WTC11 (cell line): ENCODE measurements around the gene LAMB4. TPM values are rescaled to one million over a fixed set of nuclear protein-coding genes. Genes with fewer than 3 reads are reported as not detected.
A peak's percentile ranks its signal among the peaks of the same experiment; 100 is the strongest.

Experiments used
- ATAC-seq: fragments of 200-7000 bp; cut with Tn5 transposase; 2 replicates; pipeline ENCODE4 v1.10.0; 2021; ENCODE audit warnings: mild to moderate bottlenecking, moderate library complexity
- CTCF ChIA-PET: fragments of 300-600 bp; sonication (Branson Sonifier 250); formaldehyde crosslinking; loops from one replicate; lab custom pipeline; 2021; ENCODE audit warnings: antibody characterized with exemption; lab: Charles Lee
- POLR2A ChIA-PET: fragments of 350-600 bp; sonication (Branson Sonifier 250); formaldehyde crosslinking; loops from one replicate; lab custom pipeline; 2021; ENCODE audit warnings: antibody characterized with exemption; lab: Charles Lee
- DNase-seq: peaks from one replicate; pipeline ENCODE4 v3.0.0; 2021; ENCODE audit warnings: low spot score
- H3K27ac Mint-ChIP-seq: 2 replicates; pipeline ENCODE4 v1.8.0; 2021; ENCODE audit warnings: mixed read lengths
- H3K27me3 Mint-ChIP-seq: 2 replicates; pipeline ENCODE4 v1.8.0; 2021; ENCODE audit warnings: low read depth, mild to moderate bottlenecking, moderate library complexity, mixed read lengths
- H3K36me3 Mint-ChIP-seq: 2 replicates; pipeline ENCODE4 v1.8.0; 2021; ENCODE audit warnings: mixed read lengths
- H3K4me1 Mint-ChIP-seq: 2 replicates; pipeline ENCODE4 v1.8.0; 2022; ENCODE audit warnings: mixed read lengths
- H3K4me3 Mint-ChIP-seq: 2 replicates; pipeline ENCODE4 v1.8.0; 2021; ENCODE audit warnings: mild to moderate bottlenecking, moderate library complexity, mixed read lengths
- H3K9me3 Mint-ChIP-seq: 2 replicates; pipeline ENCODE4 v1.8.0; 2021; ENCODE audit warnings: mixed read lengths
- ATF1 ChIP-seq: sonication (generic); formaldehyde crosslinking; IDR thresholded peaks from 2 replicates; pipeline ENCODE4 v1.8.1; 2023; ENCODE audit warnings: mild to moderate bottlenecking, moderate library complexity, missing genetic modification reagents
- CREM ChIP-seq: sonication (generic); formaldehyde crosslinking; IDR thresholded peaks from 2 replicates; pipeline ENCODE4 v1.8.1; 2022; ENCODE audit warnings: mild to moderate bottlenecking, missing genetic modification reagents, moderate library complexity
- ELF4 ChIP-seq: sonication (generic); formaldehyde crosslinking; IDR thresholded peaks from 2 replicates; pipeline ENCODE4 v1.8.1; 2022; ENCODE audit warnings: low read depth, mild to moderate bottlenecking, moderate library complexity, missing genetic modification reagents
- ESRRA ChIP-seq: sonication (generic); formaldehyde crosslinking; IDR thresholded peaks from 2 replicates; pipeline ENCODE4 v1.8.1; 2022; ENCODE audit warnings: mild to moderate bottlenecking, missing genetic modification reagents, borderline replicate concordance
- FOXP1 ChIP-seq: sonication (generic); formaldehyde crosslinking; IDR thresholded peaks from 2 replicates; pipeline ENCODE4 v1.8.0; 2022; ENCODE audit warnings: missing genetic modification reagents, mild to moderate bottlenecking, moderate library complexity, borderline replicate concordance
- GABPB1 ChIP-seq: sonication (generic); formaldehyde crosslinking; IDR thresholded peaks from 2 replicates; pipeline ENCODE4 v1.8.1; 2023; ENCODE audit warnings: mild to moderate bottlenecking, missing genetic modification reagents
- MXD4 ChIP-seq: fragments of 250-450 bp; sonication (Bioruptor Pico); IDR thresholded peaks from 2 replicates; pipeline ENCODE4 v1.8.0; 2021; ENCODE audit warnings: mild to moderate bottlenecking, moderate library complexity, borderline replicate concordance
- NFYB ChIP-seq: sonication (generic); formaldehyde crosslinking; conservative IDR thresholded peaks from 2 replicates; pipeline ENCODE4 v1.8.0; 2022; ENCODE audit warnings: low read depth, missing genetic modification reagents
- NR2C2 ChIP-seq: sonication (generic); formaldehyde crosslinking; IDR thresholded peaks from 2 replicates; pipeline ENCODE4 v1.8.0; 2022; ENCODE audit warnings: mild to moderate bottlenecking, missing genetic modification reagents
- SOX15 ChIP-seq: fragments of 250-450 bp; sonication (Bioruptor Pico); IDR thresholded peaks from 2 replicates; pipeline ENCODE4 v1.9.0; 2021; ENCODE audit warnings: mild to moderate bottlenecking
- ZNF232 ChIP-seq: sonication (generic); formaldehyde crosslinking; IDR thresholded peaks from 2 replicates; pipeline ENCODE4 v1.8.0; 2022; ENCODE audit warnings: mild to moderate bottlenecking, missing genetic modification reagents
- ZNF317 ChIP-seq: sonication (generic); formaldehyde crosslinking; IDR thresholded peaks from 2 replicates; pipeline ENCODE4 v1.8.1; 2023; ENCODE audit warnings: low read depth, mild to moderate bottlenecking, moderate library complexity, missing genetic modification reagents, borderline replicate concordance
- total RNA-seq: library from RNA; stranded (reverse); gene quantifications from 3 replicates; pipeline ENCODE4 v1.2.3, GENCODE V29; 2021
- TF ChIP-seq, protein P1 (sequence below): sonication (generic); formaldehyde crosslinking; IDR thresholded peaks from 2 replicates; pipeline ENCODE4 v1.8.0; 2023; ENCODE audit warnings: missing genetic modification reagents, mild to moderate bottlenecking, borderline replicate concordance
- TF ChIP-seq, protein P2 (sequence below): sonication (generic); formaldehyde crosslinking; IDR thresholded peaks from 2 replicates; pipeline ENCODE4 v1.8.1; 2023; ENCODE audit warnings: mild to moderate bottlenecking, missing genetic modification reagents, borderline replicate concordance
- TF ChIP-seq, protein P3 (sequence below): fragments of 250-450 bp; sonication (Bioruptor Pico); IDR thresholded peaks from 2 replicates; pipeline ENCODE4 v2.1.2; 2022; ENCODE audit warnings: mild to moderate bottlenecking, moderate library complexity

LAMB4 gene
- total RNA-seq, 1 experiment from 2014 or later, result not detected

DNA sequence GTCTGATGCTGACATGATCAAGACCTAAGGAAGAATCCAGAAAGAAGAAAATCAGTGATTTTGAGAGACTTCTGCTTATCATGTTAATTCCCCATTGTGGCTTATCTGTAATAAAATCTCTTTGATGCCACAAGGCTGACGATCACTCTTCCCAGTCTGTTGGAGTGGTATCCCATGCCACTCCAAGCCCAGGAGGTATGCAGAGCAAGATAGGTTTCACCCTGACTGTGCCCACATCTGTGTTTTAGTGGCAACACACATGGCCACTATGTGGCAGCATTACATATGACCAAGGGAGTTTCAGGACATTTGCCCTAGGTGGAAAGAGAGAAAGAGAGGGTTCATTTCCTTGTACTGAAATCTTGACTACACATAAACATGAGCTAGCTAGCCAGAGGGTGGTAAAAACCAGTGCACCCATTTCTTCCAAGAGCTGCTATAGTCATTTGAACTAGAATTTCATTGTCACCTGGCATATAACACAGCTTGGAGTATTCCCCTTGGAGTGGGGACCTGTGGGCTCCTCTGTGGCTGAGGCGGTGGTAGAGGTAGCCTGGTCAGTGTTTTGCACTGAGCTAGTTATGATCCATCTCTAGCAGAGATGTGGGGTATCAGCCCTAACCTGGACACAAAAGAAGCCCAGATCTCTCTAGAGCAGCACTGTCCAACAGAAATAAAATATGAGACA, 20.8 kb downstream of the LAMB4 start:
- POLR2A ChIA-PET, result no interaction called here
- Mint-ChIP-seq H3K4me3 (no peak overlapping the region), H3K4me1 (no peaks in the 10 kb centered on the region), H3K27ac (no peak overlapping the region), H3K9me3 (no peaks in the 10 kb centered on the region), H3K36me3 (no peaks in the 10 kb centered on the region), H3K27me3 (no peaks in the 10 kb centered on the region)
- ATAC-seq (peak; percentile 52), DNase-seq (no peak)
- CTCF ChIA-PET, result interaction anchor here (1.0 kb wide), 1 partner anchor 36 kb away, joined by 3 read pairs; no protein-coding TSS in a partner anchor
- no peak for TF ChIP-seq ZNF232 (CRISPR knock-in tag)
- TF ChIP-seq NR2C2 (CRISPR knock-in tag), result no peak
- 0 out of 2 replicates have a peak, but pooled peaks have one; percentile 15 for TF ChIP-seq GABPB1 (CRISPR knock-in tag)
- TF ChIP-seq ZNF317 (CRISPR knock-in tag), result no peak

DNA sequence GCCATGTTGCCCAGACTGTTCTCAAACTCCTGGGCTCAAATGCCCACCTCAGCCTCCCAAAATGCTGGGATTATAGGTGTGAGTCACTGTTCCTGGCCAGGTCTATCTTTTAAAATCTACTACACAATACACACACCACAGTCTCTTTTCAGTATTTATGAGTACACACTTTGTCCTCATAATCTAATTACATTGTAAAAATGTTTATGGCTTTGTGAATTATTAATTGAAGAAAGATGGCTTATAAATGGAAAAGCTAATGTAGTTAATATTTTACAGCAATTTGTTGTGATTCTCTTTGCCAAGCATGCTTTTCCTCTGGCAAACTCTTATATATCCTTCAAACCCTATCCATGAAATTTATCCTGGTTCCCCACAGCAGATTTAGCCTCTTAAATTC, 22.0 kb downstream of the LAMB4 start:
- no peak for TF ChIP-seq NFYB
- no peak for TF ChIP-seq ELF4 (CRISPR knock-in tag)
- TF ChIP-seq ATF1 (CRISPR knock-in tag), result no peak
- TF ChIP-seq, protein P1, sequence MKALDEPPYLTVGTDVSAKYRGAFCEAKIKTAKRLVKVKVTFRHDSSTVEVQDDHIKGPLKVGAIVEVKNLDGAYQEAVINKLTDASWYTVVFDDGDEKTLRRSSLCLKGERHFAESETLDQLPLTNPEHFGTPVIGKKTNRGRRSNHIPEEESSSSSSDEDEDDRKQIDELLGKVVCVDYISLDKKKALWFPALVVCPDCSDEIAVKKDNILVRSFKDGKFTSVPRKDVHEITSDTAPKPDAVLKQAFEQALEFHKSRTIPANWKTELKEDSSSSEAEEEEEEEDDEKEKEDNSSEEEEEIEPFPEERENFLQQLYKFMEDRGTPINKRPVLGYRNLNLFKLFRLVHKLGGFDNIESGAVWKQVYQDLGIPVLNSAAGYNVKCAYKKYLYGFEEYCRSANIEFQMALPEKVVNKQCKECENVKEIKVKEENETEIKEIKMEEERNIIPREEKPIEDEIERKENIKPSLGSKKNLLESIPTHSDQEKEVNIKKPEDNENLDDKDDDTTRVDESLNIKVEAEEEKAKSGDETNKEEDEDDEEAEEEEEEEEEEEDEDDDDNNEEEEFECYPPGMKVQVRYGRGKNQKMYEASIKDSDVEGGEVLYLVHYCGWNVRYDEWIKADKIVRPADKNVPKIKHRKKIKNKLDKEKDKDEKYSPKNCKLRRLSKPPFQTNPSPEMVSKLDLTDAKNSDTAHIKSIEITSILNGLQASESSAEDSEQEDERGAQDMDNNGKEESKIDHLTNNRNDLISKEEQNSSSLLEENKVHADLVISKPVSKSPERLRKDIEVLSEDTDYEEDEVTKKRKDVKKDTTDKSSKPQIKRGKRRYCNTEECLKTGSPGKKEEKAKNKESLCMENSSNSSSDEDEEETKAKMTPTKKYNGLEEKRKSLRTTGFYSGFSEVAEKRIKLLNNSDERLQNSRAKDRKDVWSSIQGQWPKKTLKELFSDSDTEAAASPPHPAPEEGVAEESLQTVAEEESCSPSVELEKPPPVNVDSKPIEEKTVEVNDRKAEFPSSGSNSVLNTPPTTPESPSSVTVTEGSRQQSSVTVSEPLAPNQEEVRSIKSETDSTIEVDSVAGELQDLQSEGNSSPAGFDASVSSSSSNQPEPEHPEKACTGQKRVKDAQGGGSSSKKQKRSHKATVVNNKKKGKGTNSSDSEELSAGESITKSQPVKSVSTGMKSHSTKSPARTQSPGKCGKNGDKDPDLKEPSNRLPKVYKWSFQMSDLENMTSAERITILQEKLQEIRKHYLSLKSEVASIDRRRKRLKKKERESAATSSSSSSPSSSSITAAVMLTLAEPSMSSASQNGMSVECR (CRISPR knock-in tag), result no peak
- no peak for TF ChIP-seq FOXP1 (CRISPR knock-in tag)
- TF ChIP-seq MXD4 (CRISPR knock-in tag), result no peak
- no peak for TF ChIP-seq ESRRA (CRISPR knock-in tag)
- TF ChIP-seq, protein P2, sequence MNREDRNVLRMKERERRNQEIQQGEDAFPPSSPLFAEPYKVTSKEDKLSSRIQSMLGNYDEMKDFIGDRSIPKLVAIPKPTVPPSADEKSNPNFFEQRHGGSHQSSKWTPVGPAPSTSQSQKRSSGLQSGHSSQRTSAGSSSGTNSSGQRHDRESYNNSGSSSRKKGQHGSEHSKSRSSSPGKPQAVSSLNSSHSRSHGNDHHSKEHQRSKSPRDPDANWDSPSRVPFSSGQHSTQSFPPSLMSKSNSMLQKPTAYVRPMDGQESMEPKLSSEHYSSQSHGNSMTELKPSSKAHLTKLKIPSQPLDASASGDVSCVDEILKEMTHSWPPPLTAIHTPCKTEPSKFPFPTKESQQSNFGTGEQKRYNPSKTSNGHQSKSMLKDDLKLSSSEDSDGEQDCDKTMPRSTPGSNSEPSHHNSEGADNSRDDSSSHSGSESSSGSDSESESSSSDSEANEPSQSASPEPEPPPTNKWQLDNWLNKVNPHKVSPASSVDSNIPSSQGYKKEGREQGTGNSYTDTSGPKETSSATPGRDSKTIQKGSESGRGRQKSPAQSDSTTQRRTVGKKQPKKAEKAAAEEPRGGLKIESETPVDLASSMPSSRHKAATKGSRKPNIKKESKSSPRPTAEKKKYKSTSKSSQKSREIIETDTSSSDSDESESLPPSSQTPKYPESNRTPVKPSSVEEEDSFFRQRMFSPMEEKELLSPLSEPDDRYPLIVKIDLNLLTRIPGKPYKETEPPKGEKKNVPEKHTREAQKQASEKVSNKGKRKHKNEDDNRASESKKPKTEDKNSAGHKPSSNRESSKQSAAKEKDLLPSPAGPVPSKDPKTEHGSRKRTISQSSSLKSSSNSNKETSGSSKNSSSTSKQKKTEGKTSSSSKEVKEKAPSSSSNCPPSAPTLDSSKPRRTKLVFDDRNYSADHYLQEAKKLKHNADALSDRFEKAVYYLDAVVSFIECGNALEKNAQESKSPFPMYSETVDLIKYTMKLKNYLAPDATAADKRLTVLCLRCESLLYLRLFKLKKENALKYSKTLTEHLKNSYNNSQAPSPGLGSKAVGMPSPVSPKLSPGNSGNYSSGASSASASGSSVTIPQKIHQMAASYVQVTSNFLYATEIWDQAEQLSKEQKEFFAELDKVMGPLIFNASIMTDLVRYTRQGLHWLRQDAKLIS, result no peak
- TF ChIP-seq CREM (CRISPR knock-in tag), result no peak
- TF ChIP-seq, protein P3, sequence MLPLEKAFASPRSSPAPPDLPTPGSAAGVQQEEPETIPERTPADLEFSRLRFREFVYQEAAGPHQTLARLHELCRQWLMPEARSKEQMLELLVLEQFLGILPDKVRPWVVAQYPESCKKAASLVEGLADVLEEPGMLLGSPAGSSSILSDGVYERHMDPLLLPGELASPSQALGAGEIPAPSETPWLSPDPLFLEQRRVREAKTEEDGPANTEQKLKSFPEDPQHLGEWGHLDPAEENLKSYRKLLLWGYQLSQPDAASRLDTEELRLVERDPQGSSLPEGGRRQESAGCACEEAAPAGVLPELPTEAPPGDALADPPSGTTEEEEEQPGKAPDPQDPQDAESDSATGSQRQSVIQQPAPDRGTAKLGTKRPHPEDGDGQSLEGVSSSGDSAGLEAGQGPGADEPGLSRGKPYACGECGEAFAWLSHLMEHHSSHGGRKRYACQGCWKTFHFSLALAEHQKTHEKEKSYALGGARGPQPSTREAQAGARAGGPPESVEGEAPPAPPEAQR (CRISPR knock-in tag), result no peak
- TF ChIP-seq SOX15, result no peak
- Mint-ChIP-seq H3K4me1 (no peaks in the 10 kb centered on the region), H3K36me3 (no peaks in the 10 kb centered on the region), H3K9me3 (no peaks in the 10 kb centered on the region), H3K27me3 (no peaks in the 10 kb centered on the region), H3K27ac (no peak overlapping the region), H3K4me3 (no peak overlapping the region)
- no peak for DNase-seq
- no peak for ATAC-seq
- CTCF ChIA-PET, result no interaction called here
- POLR2A ChIA-PET, result no interaction called here
